Hepatocyte (in vitro differentiated cells): Measurements from ENCODE around the gene STAT5A.

Source experiments
- CTCF ChIP-seq: fragments of 200-600 bp; sonication (generic); IDR thresholded peaks from 2 replicates; pipeline ENCODE4 v1.5.1; 2016; ENCODE audit warnings: antibody characterized with exemption, mild to moderate bottlenecking; ENCODE audit not compliant: poor library complexity
- EZH2phosphoT487 ChIP-seq: fragments of 200-600 bp; sonication (generic); IDR thresholded peaks from one replicate; pipeline ENCODE4 v1.6.1; 2018; ENCODE audit warnings: antibody characterized with exemption, mild to moderate bottlenecking, low read depth, moderate library complexity; ENCODE audit not compliant: unreplicated experiment, severe bottlenecking

- TF ChIP-seq CTCF = no peak
- TF ChIP-seq EZH2phosphoT487 = no peak
Measured at GRCh38 chr17:42340691-42341127, 52.4 kb downstream of the STAT5A start.
